H9 (cell line): ENCODE measurements around the gene ENO4. TPM values are rescaled to one million over a fixed set of nuclear protein-coding genes. Genes with fewer than 3 reads are reported as not detected.

Source experiments
- DNase-seq: peaks from one replicate; pipeline ENCODE4 v3.0.0-alpha.2; 2017
- H2AFZ ChIP-seq: one replicate; pipeline ENCODE4 v1.6.1; 2013; ENCODE audit warnings: mild to moderate bottlenecking, low read length, control low read depth, moderate library complexity
- H2AK5ac ChIP-seq: 2 replicates; pipeline ENCODE4 v1.6.1; 2013; ENCODE audit warnings: low read length, control low read depth, mixed read lengths; ENCODE audit not compliant: insufficient read length
- H2BK120ac ChIP-seq: one replicate; pipeline ENCODE4 v1.6.1; 2013; ENCODE audit warnings: low read depth, mild to moderate bottlenecking, low read length, control low read depth, inconsistent platforms; ENCODE audit not compliant: poor library complexity, severe bottlenecking
- H2BK12ac ChIP-seq: 2 replicates; pipeline ENCODE4 v1.6.1; 2013; ENCODE audit warnings: low read length, control low read depth, mixed read lengths, low read depth; ENCODE audit not compliant: insufficient read length
- H2BK15ac ChIP-seq: 2 replicates; pipeline ENCODE4 v1.6.1; 2013; ENCODE audit warnings: low read depth, low read length, control low read depth
- H2BK20ac ChIP-seq: one replicate; pipeline ENCODE4 v1.6.1; 2013; ENCODE audit warnings: low read depth, mild to moderate bottlenecking, low read length, control low read depth, inconsistent platforms; ENCODE audit not compliant: poor library complexity, severe bottlenecking
- H2BK5ac ChIP-seq: 2 replicates; pipeline ENCODE4 v1.6.1; 2013; ENCODE audit warnings: low read length, control low read depth, mixed read lengths; ENCODE audit not compliant: insufficient read length
- H3K14ac ChIP-seq: 2 replicates; pipeline ENCODE4 v1.6.1; 2013; ENCODE audit warnings: low read length, control low read depth; ENCODE audit not compliant: insufficient read depth
- H3K18ac ChIP-seq: 2 replicates; pipeline ENCODE4 v1.6.1; 2013; ENCODE audit warnings: low read depth, mild to moderate bottlenecking, mixed read lengths, low read length, control low read depth; ENCODE audit not compliant: insufficient read length
- H3K23ac ChIP-seq: 2 replicates; pipeline ENCODE4 v1.6.1; 2013; ENCODE audit warnings: low read length, control low read depth, mixed read lengths, low read depth; ENCODE audit not compliant: insufficient read length
- H3K23me2 ChIP-seq: 2 replicates; pipeline ENCODE4 v1.6.1; 2013; ENCODE audit warnings: low read depth, mild to moderate bottlenecking, mixed read lengths, low read length, control low read depth; ENCODE audit not compliant: insufficient read length, poor library complexity, severe bottlenecking
- H3K27ac ChIP-seq: 2 replicates; pipeline ENCODE4 v1.5.1; 2013; ENCODE audit warnings: low read length, control low read depth, mixed read lengths, low read depth; ENCODE audit not compliant: insufficient read length
- H3K27me3 ChIP-seq: 2 replicates; pipeline ENCODE4 v1.6.1; 2013; ENCODE audit warnings: low read length, control low read depth, inconsistent platforms; ENCODE audit not compliant: insufficient read depth
- H3K4ac ChIP-seq: 2 replicates; pipeline ENCODE4 v1.6.1; 2013; ENCODE audit warnings: low read depth, mild to moderate bottlenecking, control low read depth, inconsistent platforms, low read length, moderate library complexity
- H3K4me1 ChIP-seq: 2 replicates; pipeline ENCODE4 v1.6.1; 2013; ENCODE audit warnings: low read length, control low read depth, inconsistent platforms; ENCODE audit not compliant: insufficient read depth
- H3K4me2 ChIP-seq: 2 replicates; pipeline ENCODE4 v1.6.1; 2013; ENCODE audit warnings: low read length, control low read depth, mixed read lengths; ENCODE audit not compliant: insufficient read length, insufficient read depth
- H3K56ac ChIP-seq: 2 replicates; pipeline ENCODE4 v1.6.1; 2013; ENCODE audit warnings: low read depth, mild to moderate bottlenecking, mixed read lengths, low read length, control low read depth; ENCODE audit not compliant: insufficient read length
- H3K79me1 ChIP-seq: 2 replicates; pipeline ENCODE4 v1.6.1; 2013; ENCODE audit warnings: low read depth, mild to moderate bottlenecking, moderate library complexity, low read length, control low read depth, inconsistent platforms; ENCODE audit not compliant: insufficient read depth, poor library complexity, severe bottlenecking
- H3K79me2 ChIP-seq: 2 replicates; pipeline ENCODE4 v1.6.1; 2013; ENCODE audit warnings: low read length, control low read depth, inconsistent platforms; ENCODE audit not compliant: insufficient read depth
- H3K9ac ChIP-seq: 2 replicates; pipeline ENCODE4 v1.6.1; 2013; ENCODE audit warnings: low read length, control low read depth, mixed read lengths; ENCODE audit not compliant: insufficient read length; ENCODE audit errors: extremely low read depth
- H3K9me3 ChIP-seq: one replicate; pipeline ENCODE4 v1.6.1; 2013; ENCODE audit warnings: low read depth, low read length, inconsistent platforms; ENCODE audit not compliant: control insufficient read depth
- H3T11ph ChIP-seq: one replicate; pipeline ENCODE4 v1.6.1; 2013; ENCODE audit warnings: mild to moderate bottlenecking, low read length, control low read depth, inconsistent platforms
- H4K20me1 ChIP-seq: one replicate; pipeline ENCODE4 v1.6.1; 2013; ENCODE audit not compliant: control insufficient read depth, insufficient read length, insufficient read depth
- H4K5ac ChIP-seq: 2 replicates; pipeline ENCODE4 v1.6.1; 2013; ENCODE audit warnings: low read depth, mild to moderate bottlenecking, mixed read lengths, low read length, control low read depth; ENCODE audit not compliant: insufficient read length
- H4K8ac ChIP-seq: replicated peaks from 2 replicates; pipeline ENCODE4 v1.6.1; 2013; ENCODE audit warnings: low read length, control low read depth, mixed read lengths, low read depth; ENCODE audit not compliant: insufficient read length
- H4K91ac ChIP-seq: 2 replicates; pipeline ENCODE4 v1.6.1; 2013; ENCODE audit warnings: low read depth, mild to moderate bottlenecking, moderate library complexity, mixed read lengths, low read length, control low read depth; ENCODE audit not compliant: insufficient read length
- H3K27ac Mint-ChIP-seq, 3 experiments: 2 replicates in 2 of 3; 3 replicates in 1 of 3; pipeline ENCODE4 v1.8.0; 2020 to 2021; ENCODE audit warnings: mixed read lengths in 3 of 3, mild to moderate bottlenecking in 1 of 3, moderate library complexity in 1 of 3
- H3K27me3 Mint-ChIP-seq: 2 replicates; pipeline ENCODE4 v1.8.0; 2021; ENCODE audit warnings: low read depth, mild to moderate bottlenecking, moderate library complexity, mixed read lengths
- H3K36me3 Mint-ChIP-seq, 3 experiments: 2 replicates in 2 of 3; 3 replicates in 1 of 3; pipeline ENCODE4 v1.8.0; 2020 to 2021; ENCODE audit warnings: low read depth in 3 of 3, mixed read lengths in 3 of 3; ENCODE audit not compliant: insufficient read depth in 1 of 3
- H3K4me1 Mint-ChIP-seq, 2 experiments: 2 replicates each; pipeline ENCODE4 v1.8.0; 2020; ENCODE audit warnings: mixed read lengths in 2 of 2
- H3K4me3 Mint-ChIP-seq, 2 experiments: 2 replicates in 1 of 2; 3 replicates in 1 of 2; pipeline ENCODE4 v1.8.0; 2020 to 2021; ENCODE audit warnings: mild to moderate bottlenecking in 2 of 2, mixed read lengths in 2 of 2, moderate library complexity in 1 of 2
- H3K9me3 Mint-ChIP-seq, 2 experiments: 2 replicates in 1 of 2; 3 replicates in 1 of 2; pipeline ENCODE4 v1.8.0; 2020; ENCODE audit warnings: mild to moderate bottlenecking in 2 of 2, mixed read lengths in 2 of 2, moderate library complexity in 1 of 2
- CTCF ChIP-seq: fragments of 200-600 bp; sonication (generic); conservative IDR thresholded peaks from 3 replicates; pipeline ENCODE4 v1.8.0; 2021; ENCODE audit warnings: antibody characterized with exemption, mild to moderate bottlenecking
- WGBS: extraction: QIAGEN DNeasy Blood & Tissue Kit; methylation state at CpG from one replicate; pipeline ENCODE4 v1.1.7; 2013; ENCODE audit warnings: missing lambda C conversion rate, low lambda C conversion rate, mixed read lengths; ENCODE audit not compliant: insufficient read length; ENCODE audit errors: extremely low coverage; 5-methylcytosine and 5-hydroxymethylcytosine counted together
- total RNA-seq: library from RNA; stranded (reverse); gene quantifications from 2 replicates; pipeline ENCODE4 v1.2.1, GENCODE V29; 2021

The ENO4 gene
- total RNA-seq, 1 experiment from 2014 or later: 0.26 TPM

- Histone ChIP-seq H3K9me3 (no peaks in the 10 kb centered on the region), H3K4ac (no peak overlapping the region), H2BK120ac (no peak overlapping the region), H3K27ac (no peak overlapping the region), H2BK12ac (no peak overlapping the region), H3K79me1 (no peaks in the 10 kb centered on the region), H3K79me2 (no peaks in the 10 kb centered on the region), H4K20me1 (no peaks in the 10 kb centered on the region), H2BK5ac (no peak overlapping the region), H2AFZ (no peak overlapping the region), H4K8ac (no peak overlapping the region), H3K23ac (no peak overlapping the region), H2BK20ac (no peak overlapping the region), H2BK15ac (no peak overlapping the region), H3K9ac (no peak overlapping the region), H3K23me2 (no peaks in the 10 kb centered on the region), H3K14ac (no peak overlapping the region), H2AK5ac (no peak overlapping the region), H3K18ac (no peak overlapping the region), H4K5ac (no peak overlapping the region), H3K4me2 (no peak overlapping the region), H3K4me1 (no peaks in the 10 kb centered on the region), H3T11ph (no peak overlapping the region), H4K91ac (no peak overlapping the region), H3K27me3 (no peaks in the 10 kb centered on the region), H3K56ac (no peak overlapping the region)
- Mint-ChIP-seq H3K4me3 (no peak overlapping the region), H3K27ac (no peak overlapping the region; a peak in 1 of 7 replicates), H3K4me1 (peaks cover 8 to 17% of the 10 kb centered on the region in 2 experiments), H3K36me3 (peaks cover 6 to 35% (median 28%) of the 10 kb centered on the region in 3 experiments; a peak in 6 of 7 replicates), H3K9me3 (no peaks in the 10 kb centered on the region), H3K27me3 (no peaks in the 10 kb centered on the region)
- no peak for DNase-seq
- no peak for TF ChIP-seq CTCF
- no CpG with 5 or more reads among the region's 2 CpGs for WGBS
Measured at GRCh38 chr10:116918583-116918982, 69.3 kb downstream of the ENO4 start.
